Tibial nerve (tissue), 4 donors: Measurements from ENCODE around the gene SPC25. TPM values are rescaled to one million over a fixed set of nuclear protein-coding genes. Genes with fewer than 3 reads are reported as not detected.

Experiments
- DNase-seq, 2 donors: peaks; one replicate each; pipeline ENCODE4 v3.0.0-alpha.2; 2019; ENCODE audit warnings: low spot score in 2 of 2
- H3K27ac ChIP-seq, 4 donors: fragments of 200-600 bp; sonication (generic) in 3 of 4; one replicate each; pipeline ENCODE4 v1.5.1; 2017 to 2019; ENCODE audit warnings: mild to moderate bottlenecking in 1 of 4
- H3K27me3 ChIP-seq, 2 donors: fragments of 200-600 bp; sonication (generic) in 1 of 2; one replicate each; pipeline versions ENCODE4 v1.5.1 to v1.6.0; 2017 to 2019
- H3K36me3 ChIP-seq, 3 donors: fragments of 200-600 bp; sonication (generic); one replicate each; pipeline ENCODE4 v1.5.1; 2018 to 2019
- H3K4me1 ChIP-seq, 4 donors: fragments of 200-600 bp; sonication (generic) in 3 of 4; one replicate each; pipeline ENCODE4 v1.5.1; 2017 to 2019
- H3K4me3 ChIP-seq, 4 donors: fragments of 200-600 bp; sonication (generic) in 3 of 4; one replicate each; pipeline ENCODE4 v1.5.1; 2017 to 2019; ENCODE audit warnings: mild to moderate bottlenecking in 1 of 4, moderate library complexity in 1 of 4
- H3K9me3 ChIP-seq, 4 donors: fragments of 200-600 bp; sonication (generic) in 3 of 4; one replicate each; pipeline ENCODE4 v1.5.1; 2017 to 2019
- EP300 ChIP-seq, 2 donors: sonication (generic); formaldehyde crosslinking; IDR thresholded peaks; one replicate each; pipeline ENCODE4 v1.6.1; 2017; ENCODE audit warnings: antibody characterized with exemption in 2 of 2, mild to moderate bottlenecking in 1 of 2
- POLR2A ChIP-seq, 2 donors: fragments of 450-650 bp; IDR thresholded peaks; one replicate each; pipeline ENCODE4 v1.6.1; 2017; ENCODE audit warnings: antibody characterized with exemption in 2 of 2, mild to moderate bottlenecking in 2 of 2, moderate library complexity in 2 of 2
- WGBS, 2 donors: methylation state at CpG; one replicate each; pipeline ENCODE4 v1.1.5; 2018; 5-methylcytosine and 5-hydroxymethylcytosine counted together
- total RNA-seq, 4 donors: library from RNA; depleted of rRNA; stranded (reverse); fragments of >200 nt; gene quantifications; one replicate each; pipeline ENCODE4 v1.1.0, GENCODE V29; 2016
- TF ChIP-seq, protein P1 (sequence below), 5 experiments: fragments of 200-600 bp in 3 of 5; fragments of 450-650 bp in 2 of 5; sonication (generic) in 3 of 5; IDR thresholded peaks; one replicate each; pipeline ENCODE4 v1.5.1; 2016 to 2019; ENCODE audit warnings: antibody characterized with exemption in 5 of 5, mild to moderate bottlenecking in 3 of 5, moderate library complexity in 2 of 5

The SPC25 gene
- total RNA-seq, 4 donors from 2014 or later = not detected

DNA sequence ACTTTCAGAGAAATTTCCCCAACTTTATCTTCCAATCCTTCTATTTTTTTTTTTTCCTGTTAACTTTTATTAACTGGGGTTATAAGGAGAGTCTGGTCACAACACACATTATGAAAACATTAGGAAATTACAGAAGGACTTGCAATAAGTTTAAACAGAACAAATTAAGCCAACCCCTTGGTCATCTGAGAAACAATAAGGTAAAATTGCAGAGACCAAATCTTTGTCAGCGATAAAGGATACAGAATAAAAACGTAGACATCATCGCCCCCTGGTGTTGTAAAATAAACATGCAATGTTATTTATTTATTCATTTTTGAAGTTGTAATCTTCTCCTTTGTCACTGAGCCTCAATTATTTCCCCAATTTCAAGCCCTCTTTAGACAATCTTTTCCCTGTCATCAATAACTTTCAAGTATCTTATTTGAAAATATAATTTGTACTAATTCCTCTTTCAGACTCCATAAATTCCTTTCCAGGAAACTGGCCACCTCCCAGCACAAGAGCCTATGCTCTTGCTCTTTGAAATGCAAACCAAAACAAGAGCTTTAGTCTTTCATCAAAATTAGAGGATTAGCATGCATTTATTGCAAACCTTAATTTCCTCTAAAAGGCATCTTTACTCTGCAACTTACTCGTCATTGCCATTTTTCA, 30.4 kb upstream of the SPC25 start:
- TF ChIP-seq, protein P1, sequence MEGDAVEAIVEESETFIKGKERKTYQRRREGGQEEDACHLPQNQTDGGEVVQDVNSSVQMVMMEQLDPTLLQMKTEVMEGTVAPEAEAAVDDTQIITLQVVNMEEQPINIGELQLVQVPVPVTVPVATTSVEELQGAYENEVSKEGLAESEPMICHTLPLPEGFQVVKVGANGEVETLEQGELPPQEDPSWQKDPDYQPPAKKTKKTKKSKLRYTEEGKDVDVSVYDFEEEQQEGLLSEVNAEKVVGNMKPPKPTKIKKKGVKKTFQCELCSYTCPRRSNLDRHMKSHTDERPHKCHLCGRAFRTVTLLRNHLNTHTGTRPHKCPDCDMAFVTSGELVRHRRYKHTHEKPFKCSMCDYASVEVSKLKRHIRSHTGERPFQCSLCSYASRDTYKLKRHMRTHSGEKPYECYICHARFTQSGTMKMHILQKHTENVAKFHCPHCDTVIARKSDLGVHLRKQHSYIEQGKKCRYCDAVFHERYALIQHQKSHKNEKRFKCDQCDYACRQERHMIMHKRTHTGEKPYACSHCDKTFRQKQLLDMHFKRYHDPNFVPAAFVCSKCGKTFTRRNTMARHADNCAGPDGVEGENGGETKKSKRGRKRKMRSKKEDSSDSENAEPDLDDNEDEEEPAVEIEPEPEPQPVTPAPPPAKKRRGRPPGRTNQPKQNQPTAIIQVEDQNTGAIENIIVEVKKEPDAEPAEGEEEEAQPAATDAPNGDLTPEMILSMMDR (IDR thresholded peaks at IDR 0.05) = peak in 4 of 5 experiments; percentile 31 to 58 (median 54)
- TF ChIP-seq POLR2A (IDR thresholded peaks at IDR 0.05) = no peak
- DNase-seq = peak in 1 of 2 donors; percentile 16
- no peaks in the 10 kb centered on the region for H3K36me3 ChIP-seq
- H3K4me3 ChIP-seq = no peak overlapping the region
- H3K27me3 ChIP-seq = no peaks in the 10 kb centered on the region
- H3K4me1 ChIP-seq = no peaks in the 10 kb centered on the region
- H3K27ac ChIP-seq = no peak overlapping the region
- 24 to 29% methylated on average over 4 of the region's 4 CpGs for WGBS, 2 donors
- H3K9me3 ChIP-seq = peaks cover 0 to 3% (median 0%) of the 10 kb centered on the region in 4 donors

DNA sequence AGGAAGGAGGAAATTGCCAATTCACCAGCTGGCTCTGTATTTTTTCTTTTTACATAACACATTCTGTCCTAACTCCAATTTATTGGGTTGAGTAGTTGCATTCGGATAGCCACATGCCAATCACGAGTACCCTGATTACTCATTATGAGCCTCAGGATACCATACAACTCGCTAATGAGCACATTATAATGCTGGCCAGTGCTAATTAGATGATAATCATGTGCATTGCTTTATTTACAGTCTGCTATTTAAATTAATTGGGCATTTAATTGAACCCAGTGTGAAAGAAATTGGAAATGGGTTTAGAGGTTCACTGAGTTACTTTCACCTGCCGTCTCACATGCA, 26.1 kb upstream of the SPC25 start:
- no peak for TF ChIP-seq POLR2A (IDR thresholded peaks at IDR 0.05)
- Histone ChIP-seq H3K27ac (no peak overlapping the region), H3K9me3 (peaks cover 0 to 6% (median 0%) of the 10 kb centered on the region in 4 donors), H3K27me3 (no peaks in the 10 kb centered on the region), H3K4me3 (no peak overlapping the region), H3K4me1 (peaks cover 0 to 9% (median 0%) of the 10 kb centered on the region in 4 donors), H3K36me3 (no peaks in the 10 kb centered on the region)
- WGBS, 2 donors = 86% methylated on average over 4 of the region's 4 CpGs
- no peak for DNase-seq

DNA sequence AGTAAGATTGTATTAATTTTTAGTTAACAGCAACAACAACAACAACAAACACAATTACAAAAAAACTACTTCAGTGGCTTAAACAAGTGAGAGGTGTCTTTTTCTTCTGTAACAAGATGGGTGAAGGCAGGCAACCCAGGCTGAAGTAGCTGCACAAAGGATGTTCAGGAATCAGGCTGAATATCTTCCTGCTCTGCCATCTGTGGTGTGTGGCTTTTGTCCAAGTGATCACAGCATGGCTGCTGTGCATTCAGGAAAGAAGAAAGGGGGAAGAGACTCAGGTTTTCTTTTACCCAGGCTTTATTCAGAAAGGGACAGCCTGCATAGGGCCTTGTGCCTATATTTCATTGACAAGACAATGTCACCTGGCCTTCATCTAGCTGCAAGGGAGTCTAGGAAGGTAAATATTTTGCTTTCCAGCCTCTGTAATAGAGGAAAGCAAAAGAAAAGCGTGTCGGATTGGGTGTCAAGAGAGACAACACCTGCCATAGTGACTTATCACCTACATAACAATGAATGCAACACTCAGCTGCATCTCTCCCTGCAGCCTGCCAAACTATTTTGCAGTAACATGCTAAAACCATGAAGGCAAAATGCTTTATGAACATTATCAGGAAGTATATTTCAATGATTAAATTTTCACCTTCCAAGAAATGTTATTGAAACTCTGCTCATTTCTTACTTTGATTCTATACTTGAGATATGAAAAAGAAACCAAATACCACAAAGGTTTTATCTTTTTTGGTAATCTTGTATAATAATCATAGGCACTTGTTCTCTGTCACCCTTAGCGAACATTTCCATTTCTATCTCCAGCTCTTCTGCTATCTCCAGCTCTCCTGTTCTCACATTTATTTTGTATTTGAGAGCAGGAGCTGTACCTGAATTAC, 25.5 kb upstream of the SPC25 start:
- Histone ChIP-seq H3K27me3 (no peaks in the 10 kb centered on the region), H3K36me3 (no peaks in the 10 kb centered on the region), H3K4me3 (no peak overlapping the region), H3K27ac (no peak overlapping the region), H3K4me1 (peaks cover 0 to 9% (median 0%) of the 10 kb centered on the region in 4 donors), H3K9me3 (peaks cover 0 to 6% (median 0%) of the 10 kb centered on the region in 4 donors)
- 95% methylated on average over 3 of the region's 3 CpGs for WGBS, 2 donors
- TF ChIP-seq POLR2A (IDR thresholded peaks at IDR 0.05) = no peak
- TF ChIP-seq, protein P1 (IDR thresholded peaks at IDR 0.05) = no peak
- TF ChIP-seq EP300 (IDR thresholded peaks at IDR 0.05) = no peak
- DNase-seq = no peak

DNA sequence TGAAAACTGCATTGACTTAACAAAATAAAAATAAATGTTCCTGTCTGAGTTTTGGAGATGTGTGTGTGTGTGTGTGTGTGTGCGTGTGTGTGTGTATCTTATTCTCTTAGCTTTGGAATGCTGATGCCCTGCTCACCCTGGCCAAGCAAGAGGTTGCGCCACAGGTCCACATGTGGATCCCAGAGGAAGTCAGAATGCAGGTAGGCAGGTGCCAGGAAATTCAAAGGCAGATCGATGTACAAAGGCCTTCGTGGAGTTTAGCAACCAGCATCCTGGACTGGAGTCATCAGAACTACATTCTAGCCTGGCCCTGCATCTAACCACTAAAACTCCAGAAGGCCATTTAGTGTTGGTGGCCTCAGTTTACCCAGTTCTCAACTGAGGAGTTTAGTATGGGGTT, 23.3 kb upstream of the SPC25 start:
- H3K4me3 ChIP-seq = no peak overlapping the region
- no peaks in the 10 kb centered on the region for H3K27me3 ChIP-seq
- no peak overlapping the region for H3K27ac ChIP-seq
- peaks cover 0 to 9% (median 0%) of the 10 kb centered on the region in 4 donors for H3K4me1 ChIP-seq
- 87 to 92% methylated on average over 4 of the region's 4 CpGs for WGBS, 2 donors
- DNase-seq = no peak
- H3K9me3 ChIP-seq = peaks cover 0 to 6% (median 0%) of the 10 kb centered on the region in 4 donors
- no peaks in the 10 kb centered on the region for H3K36me3 ChIP-seq
- no peak for TF ChIP-seq EP300 (IDR thresholded peaks at IDR 0.05)
- TF ChIP-seq, protein P1 (IDR thresholded peaks at IDR 0.05) = no peak
- no peak for TF ChIP-seq POLR2A (IDR thresholded peaks at IDR 0.05)

DNA sequence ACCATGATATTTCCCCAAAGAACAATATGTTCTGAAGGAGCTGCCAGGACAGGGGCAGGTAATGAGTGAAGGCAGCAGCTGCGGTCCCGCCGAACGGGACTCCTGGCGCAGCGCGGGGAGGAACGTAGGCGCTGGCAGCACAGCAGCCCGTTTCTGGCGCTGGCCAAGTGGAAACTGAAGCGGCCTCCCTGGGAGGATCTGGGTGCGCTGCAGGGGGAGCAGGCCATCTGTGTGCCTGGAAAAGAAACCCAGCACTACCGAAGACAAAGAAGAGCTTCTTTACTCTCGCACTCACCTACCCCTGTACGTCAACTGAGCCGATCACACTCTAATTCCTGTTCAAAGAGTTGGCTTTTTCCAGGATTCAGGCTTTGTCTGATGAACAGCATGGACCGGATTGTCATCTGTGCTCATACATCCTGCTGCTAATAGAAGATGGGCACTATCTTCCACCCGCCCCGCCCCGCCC, 22.7 kb upstream of the SPC25 start:
- H3K36me3 ChIP-seq = no peaks in the 10 kb centered on the region
- peak overlapping the region in 1 of 4 donors; percentile 17 for H3K4me3 ChIP-seq
- TF ChIP-seq EP300 (IDR thresholded peaks at IDR 0.05) = no peak
- H3K4me1 ChIP-seq = peaks cover 0 to 9% (median 0%) of the 10 kb centered on the region in 4 donors
- H3K27ac ChIP-seq = no peak overlapping the region
- H3K9me3 ChIP-seq = peaks cover 0 to 6% (median 0%) of the 10 kb centered on the region in 4 donors
- 19 to 34% methylated on average over 21 of the region's 21 CpGs for WGBS, 2 donors
- DNase-seq = no peak
- H3K27me3 ChIP-seq = no peaks in the 10 kb centered on the region

DNA sequence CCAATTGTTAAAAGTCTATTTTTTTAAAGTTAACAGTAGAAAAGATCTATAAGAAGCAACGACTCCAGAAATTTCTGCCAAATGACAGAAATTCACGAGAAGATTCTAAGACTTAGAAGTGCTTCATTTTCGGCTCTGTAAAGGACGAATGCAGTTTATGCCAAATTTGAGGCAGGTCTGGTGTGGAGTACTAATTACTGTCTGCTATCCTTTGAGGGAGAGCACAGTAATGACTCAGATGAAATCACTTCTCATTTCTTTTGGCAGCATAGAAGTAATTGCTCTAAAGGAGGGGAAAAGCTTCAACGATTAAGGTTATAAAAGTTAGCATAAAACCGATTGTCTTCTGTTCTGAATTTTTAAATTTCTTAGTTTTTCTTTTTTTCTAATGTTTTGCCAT, 22.2 kb upstream of the SPC25 start:
- H3K27me3 ChIP-seq = no peaks in the 10 kb centered on the region
- H3K4me1 ChIP-seq = peaks cover 0 to 9% (median 0%) of the 10 kb centered on the region in 4 donors
- H3K36me3 ChIP-seq = no peaks in the 10 kb centered on the region
- TF ChIP-seq EP300 (IDR thresholded peaks at IDR 0.05) (no peak), POLR2A (IDR thresholded peaks at IDR 0.05) (no peak)
- TF ChIP-seq, protein P1 (IDR thresholded peaks at IDR 0.05) = no peak
- H3K9me3 ChIP-seq = peaks cover 0 to 6% (median 0%) of the 10 kb centered on the region in 4 donors
- H3K27ac ChIP-seq = no peak overlapping the region
- WGBS, 2 donors = 48 to 53% methylated on average over 6 of the region's 6 CpGs
- H3K4me3 ChIP-seq = peak overlapping the region in 1 of 4 donors; percentile 17
- DNase-seq = no peak
